ENCODE data around the gene BTBD2. TPM values are rescaled to one million over a fixed set of nuclear protein-coding genes. Genes with fewer than 3 reads are reported as not detected.

BTBD2 gene
- total and polyA plus RNA-seq, 2 of the 13 experiments (the other 11 are each of a cell fraction or from before 2014, with no cell fraction given) = 28.1 to 45.3 TPM

DNA sequence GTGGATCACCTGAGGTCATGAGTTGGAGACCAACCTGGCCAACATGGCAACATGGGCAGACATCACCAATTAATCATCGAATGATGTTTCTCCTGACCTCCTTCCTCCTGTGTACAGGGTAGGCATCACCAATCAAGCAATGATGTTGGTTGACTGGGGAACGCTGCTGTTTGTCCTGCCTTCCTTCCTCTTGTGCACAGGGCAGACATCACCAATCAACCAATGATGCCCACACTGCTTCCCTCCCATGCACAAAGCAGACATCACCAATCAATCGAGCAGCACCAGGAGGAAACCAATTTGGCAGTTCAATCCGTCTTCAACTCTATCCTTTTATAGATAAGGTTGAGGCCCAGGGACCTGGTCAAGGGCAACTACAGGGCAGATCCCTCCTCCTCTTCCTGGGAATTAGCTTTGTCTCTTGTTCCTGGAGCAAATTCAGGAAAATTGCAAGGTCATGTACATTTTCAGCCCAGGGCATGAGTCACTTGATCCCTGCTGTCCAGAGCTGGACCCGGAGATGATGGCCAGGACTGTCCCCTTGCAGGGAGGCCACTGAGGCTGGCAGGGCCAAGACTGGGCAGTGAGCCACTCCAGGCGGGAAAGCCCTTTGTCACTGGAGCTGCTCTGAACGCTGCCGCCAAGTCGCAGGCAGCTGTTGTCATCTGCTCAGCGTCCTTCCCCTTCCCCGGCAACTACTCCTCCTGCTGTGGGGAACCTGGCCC lies 79.9 kb downstream of the BTBD2 start (continued):
- TF ChIP-seq TBX3 (IDR thresholded peaks at IDR 0.05; ENCODE audit: borderline replicate concordance) (no peak), ZNF121 (CRISPR knock-in tag; IDR thresholded peaks at IDR 0.05) (no peak), ZNF331 (CRISPR knock-in tag; IDR thresholded peaks at IDR 0.05) (peak; percentile 64), NR2F2 (IDR thresholded peaks at IDR 0.05; ENCODE audit: borderline replicate concordance, low read depth) (no peak), KAT2B (IDR thresholded peaks at IDR 0.05; ENCODE audit: borderline replicate concordance, low read depth, low read length) (no peak), AHR (CRISPR knock-in tag; IDR thresholded peaks at IDR 0.05) (no peak), ZNF460 (CRISPR knock-in tag; IDR thresholded peaks at IDR 0.05; ENCODE audit: borderline replicate concordance) (no peak), ZNF296 (CRISPR knock-in tag; conservative IDR thresholded peaks at IDR 0.05) (peak; percentile 88), ONECUT2 (CRISPR knock-in tag; IDR thresholded peaks at IDR 0.05) (no peak), KDM6A (CRISPR knock-in tag; IDR thresholded peaks at IDR 0.05; ENCODE audit: low read depth) (no peak), ZNF451 (CRISPR knock-in tag; IDR thresholded peaks at IDR 0.05) (no peak), ZNF850 (CRISPR knock-in tag; conservative IDR thresholded peaks at IDR 0.05) (no peak), SP1 (IDR thresholded peaks at IDR 0.05) (no peak), SP1 (CRISPR knock-in tag; IDR thresholded peaks at IDR 0.05) (0 out of 2 replicates have a peak, but pooled peaks have one; percentile 37), ZNF746 (CRISPR knock-in tag; IDR thresholded peaks at IDR 0.05) (no peak), ZNF274 (CRISPR knock-in tag; IDR thresholded peaks at IDR 0.05) (0 out of 2 replicates have a peak, but pooled peaks have one; percentile 67), ATF7 (IDR thresholded peaks at IDR 0.05) (no peak), ATF7 (CRISPR knock-in tag; IDR thresholded peaks at IDR 0.05) (no peak), BHLHE40 (IDR thresholded peaks at IDR 0.05; ENCODE audit: low read length) (0 out of 2 replicates have a peak, but pooled peaks have one; percentile 5), YY1 (IDR thresholded peaks at IDR 0.05; ENCODE audit: insufficient read depth, insufficient replicate concordance, low read depth, low read length) (no peak), MIER3 (CRISPR knock-in tag; IDR thresholded peaks at IDR 0.05; ENCODE audit: borderline replicate concordance) (peak; percentile 70; the same call in 1 of the 2 replicates), ZNF614 (CRISPR knock-in tag; IDR thresholded peaks at IDR 0.05; ENCODE audit: borderline replicate concordance) (peak; percentile 48; the same call in 1 of the 2 replicates), ZNF713 (CRISPR knock-in tag; IDR thresholded peaks at IDR 0.05) (no peak), ZNF570 (CRISPR knock-in tag; IDR thresholded peaks at IDR 0.05; ENCODE audit: borderline replicate concordance) (no peak), ZNF251 (CRISPR knock-in tag; IDR thresholded peaks at IDR 0.05) (no peak)
- TF ChIP-seq, protein P1, sequence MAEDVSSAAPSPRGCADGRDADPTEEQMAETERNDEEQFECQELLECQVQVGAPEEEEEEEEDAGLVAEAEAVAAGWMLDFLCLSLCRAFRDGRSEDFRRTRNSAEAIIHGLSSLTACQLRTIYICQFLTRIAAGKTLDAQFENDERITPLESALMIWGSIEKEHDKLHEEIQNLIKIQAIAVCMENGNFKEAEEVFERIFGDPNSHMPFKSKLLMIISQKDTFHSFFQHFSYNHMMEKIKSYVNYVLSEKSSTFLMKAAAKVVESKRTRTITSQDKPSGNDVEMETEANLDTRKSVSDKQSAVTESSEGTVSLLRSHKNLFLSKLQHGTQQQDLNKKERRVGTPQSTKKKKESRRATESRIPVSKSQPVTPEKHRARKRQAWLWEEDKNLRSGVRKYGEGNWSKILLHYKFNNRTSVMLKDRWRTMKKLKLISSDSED (CRISPR knock-in tag; IDR thresholded peaks at IDR 0.05) = no peak
- TF ChIP-seq, protein P2, sequence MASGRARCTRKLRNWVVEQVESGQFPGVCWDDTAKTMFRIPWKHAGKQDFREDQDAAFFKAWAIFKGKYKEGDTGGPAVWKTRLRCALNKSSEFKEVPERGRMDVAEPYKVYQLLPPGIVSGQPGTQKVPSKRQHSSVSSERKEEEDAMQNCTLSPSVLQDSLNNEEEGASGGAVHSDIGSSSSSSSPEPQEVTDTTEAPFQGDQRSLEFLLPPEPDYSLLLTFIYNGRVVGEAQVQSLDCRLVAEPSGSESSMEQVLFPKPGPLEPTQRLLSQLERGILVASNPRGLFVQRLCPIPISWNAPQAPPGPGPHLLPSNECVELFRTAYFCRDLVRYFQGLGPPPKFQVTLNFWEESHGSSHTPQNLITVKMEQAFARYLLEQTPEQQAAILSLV (CRISPR knock-in tag; IDR thresholded peaks at IDR 0.05; ENCODE audit: borderline replicate concordance) = no peak
- TF ChIP-seq, protein P3, sequence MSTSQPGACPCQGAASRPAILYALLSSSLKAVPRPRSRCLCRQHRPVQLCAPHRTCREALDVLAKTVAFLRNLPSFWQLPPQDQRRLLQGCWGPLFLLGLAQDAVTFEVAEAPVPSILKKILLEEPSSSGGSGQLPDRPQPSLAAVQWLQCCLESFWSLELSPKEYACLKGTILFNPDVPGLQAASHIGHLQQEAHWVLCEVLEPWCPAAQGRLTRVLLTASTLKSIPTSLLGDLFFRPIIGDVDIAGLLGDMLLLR (CRISPR knock-in tag; IDR thresholded peaks at IDR 0.05) = 0 out of 2 replicates have a peak, but pooled peaks have one; percentile 36
- TF ChIP-seq, protein P4, sequence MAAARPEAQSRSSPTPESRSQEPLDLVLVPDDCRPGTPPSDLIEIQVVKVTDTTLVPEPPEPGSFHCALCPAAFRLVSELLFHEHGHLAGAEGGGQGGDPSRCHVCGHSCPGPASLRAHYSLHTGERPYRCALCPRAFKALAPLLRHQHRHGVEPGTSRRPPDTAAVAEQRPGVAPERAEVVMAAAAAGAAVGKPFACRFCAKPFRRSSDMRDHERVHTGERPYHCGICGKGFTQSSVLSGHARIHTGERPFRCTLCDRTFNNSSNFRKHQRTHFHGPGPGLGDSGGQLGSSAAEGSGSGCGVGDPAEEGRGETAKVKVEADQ (CRISPR knock-in tag; IDR thresholded peaks at IDR 0.05; ENCODE audit: borderline replicate concordance) = no peak

All from HepG2 (cell line).